Measurements from ENCODE around the gene IGDCC3. TPM values are rescaled to one million over a fixed set of nuclear protein-coding genes. Genes with fewer than 3 reads are reported as not detected.

Gene IGDCC3
- total and polyA plus RNA-seq, 3 donors from 2014 or later = 5.8 to 6.5 (median 6.5) TPM

DNA sequence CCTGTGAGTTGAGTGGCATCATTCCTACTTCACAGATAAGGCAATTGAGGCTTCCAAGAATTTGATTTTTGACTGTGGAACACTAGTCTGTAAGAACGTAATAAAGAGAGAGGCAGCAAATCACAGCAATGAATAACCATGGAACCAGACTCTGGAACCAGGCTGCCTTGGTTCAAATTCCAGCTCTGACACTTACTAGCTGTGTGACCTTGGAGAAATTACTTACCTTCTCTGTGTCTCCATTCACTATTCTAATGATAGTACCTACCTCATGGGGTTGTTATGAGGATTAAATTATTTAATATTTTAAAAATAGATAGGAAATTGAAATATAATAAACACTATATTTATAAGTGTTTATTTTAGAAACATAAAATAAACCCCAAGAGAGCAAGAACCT, 12.6 kb upstream of the IGDCC3 start:
- no peaks in the 10 kb centered on the region for H3K36me3 ChIP-seq (ENCODE audit: low read depth, missing control alignments)
- H3K4me3 ChIP-seq = no peak overlapping the region
- peaks cover 12% of the 10 kb centered on the region for H3K4me1 ChIP-seq
- no peaks in the 10 kb centered on the region for H3K9me3 ChIP-seq
- 94 to 95% methylated on average over 1 of the region's 1 CpG for WGBS, 2 donors
- intact Hi-C loops (cut with DNase I; ENCODE audit: low total_unique reads) = no loop called here
- TF ChIP-seq CTCF (IDR thresholded peaks at IDR 0.05) (no peak), POLR2A (IDR thresholded peaks at IDR 0.05) (no peak)
- no peak for DNase-seq
- H3K27me3 ChIP-seq = no peaks in the 10 kb centered on the region
- no peak overlapping the region for H3K27ac ChIP-seq

GRCh38 chr15:65389226-65389625, 11.4 kb upstream of the IGDCC3 start:
- Histone ChIP-seq H3K4me3 (no peak overlapping the region), H3K27me3 (no peaks in the 10 kb centered on the region), H3K36me3 (ENCODE audit: low read depth, missing control alignments) (no peaks in the 10 kb centered on the region), H3K9me3 (no peaks in the 10 kb centered on the region), H3K4me1 (peaks cover 21% of the 10 kb centered on the region), H3K27ac (no peak overlapping the region)
- intact Hi-C loops (cut with DNase I; ENCODE audit: low total_unique reads) = no loop called here
- TF ChIP-seq POLR2A (IDR thresholded peaks at IDR 0.05) (no peak), CTCF (IDR thresholded peaks at IDR 0.05) (no peak)
- 89 to 95% methylated on average over 6 to 10 of the region's 10 CpGs for WGBS, 2 donors
- DNase-seq = no peak

GRCh38 chr15:65388306-65389080, 10.7 kb upstream of the IGDCC3 start:
- H3K27me3 ChIP-seq = no peaks in the 10 kb centered on the region
- no peak overlapping the region for H3K27ac ChIP-seq
- DNase-seq = no peak
- H3K4me1 ChIP-seq = peaks cover 21% of the 10 kb centered on the region
- no peaks in the 10 kb centered on the region for H3K9me3 ChIP-seq
- TF ChIP-seq CTCF (IDR thresholded peaks at IDR 0.05) (no peak), POLR2A (IDR thresholded peaks at IDR 0.05) (no peak)
- WGBS, 2 donors = 92 to 97% methylated on average over 15 to 17 of the region's 17 CpGs
- no peak overlapping the region for H3K4me3 ChIP-seq
- intact Hi-C loops (cut with DNase I; ENCODE audit: low total_unique reads) = no loop called here
- no peaks in the 10 kb centered on the region for H3K36me3 ChIP-seq (ENCODE audit: low read depth, missing control alignments)

DNA sequence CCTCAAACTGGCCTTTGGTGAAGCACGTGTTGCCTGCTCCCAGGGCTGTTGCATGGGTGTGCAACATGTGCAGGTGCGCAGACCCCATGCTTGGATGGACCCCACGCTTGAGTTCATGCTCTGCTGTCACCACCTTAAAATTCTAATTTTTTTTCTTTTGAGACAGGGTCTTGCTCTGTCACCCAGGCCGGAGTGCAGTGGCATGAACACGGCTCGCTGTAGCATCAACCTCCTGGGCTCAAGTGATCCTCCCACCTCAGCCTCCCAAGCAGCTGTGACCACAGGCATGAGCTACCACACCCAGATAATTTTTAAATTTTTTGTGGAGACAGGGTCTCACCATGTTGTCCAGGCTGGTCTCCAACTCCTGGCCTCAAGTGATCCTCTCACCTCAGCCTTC, 9.1 kb upstream of the IGDCC3 start:
- H3K27ac ChIP-seq = no peak overlapping the region
- WGBS, 2 donors = 94 to 96% methylated on average over 6 of the region's 6 CpGs
- TF ChIP-seq CTCF (IDR thresholded peaks at IDR 0.05) = no peak
- TF ChIP-seq POLR2A (IDR thresholded peaks at IDR 0.05) = no peak

DNA sequence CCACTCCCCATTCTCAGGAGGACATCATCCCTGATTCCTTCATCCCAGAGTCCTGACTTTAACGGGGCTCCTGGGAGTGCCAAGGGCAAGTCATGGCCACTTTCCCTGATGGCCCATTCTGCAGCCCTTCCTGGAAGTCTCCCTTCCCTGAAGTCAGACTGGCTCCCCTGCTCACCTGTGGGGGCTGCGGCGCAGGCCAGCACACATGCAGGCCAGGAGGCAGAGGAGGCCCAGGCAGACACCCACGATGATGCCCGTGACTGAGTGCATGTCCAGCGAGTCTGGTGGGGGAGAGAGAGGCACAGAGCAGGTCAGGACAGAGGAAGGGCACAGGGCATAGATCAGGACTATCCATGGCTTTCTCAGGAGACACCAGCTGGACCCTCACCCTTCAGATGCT, 8.6 kb upstream of the IGDCC3 start:
- H3K36me3 ChIP-seq (ENCODE audit: low read depth, missing control alignments) = no peaks in the 10 kb centered on the region
- intact Hi-C loops (cut with DNase I; ENCODE audit: low total_unique reads) = no loop called here
- peaks cover 21% of the 10 kb centered on the region for H3K4me1 ChIP-seq
- no peak for DNase-seq
- no peak overlapping the region for H3K27ac ChIP-seq
- H3K4me3 ChIP-seq = no peak overlapping the region
- H3K9me3 ChIP-seq = no peaks in the 10 kb centered on the region
- no peaks in the 10 kb centered on the region for H3K27me3 ChIP-seq
- no peak for TF ChIP-seq CTCF (IDR thresholded peaks at IDR 0.05)
- no peak for TF ChIP-seq POLR2A (IDR thresholded peaks at IDR 0.05)
- WGBS, 2 donors = 50 to 73% methylated on average over 1 to 6 of the region's 6 CpGs

More for the DNA sequence above, 9.1 kb upstream of the IGDCC3 start:
- H3K4me1 ChIP-seq = peaks cover 21% of the 10 kb centered on the region
- H3K4me3 ChIP-seq = no peak overlapping the region
- no peaks in the 10 kb centered on the region for H3K36me3 ChIP-seq (ENCODE audit: low read depth, missing control alignments)
- intact Hi-C loops (cut with DNase I; ENCODE audit: low total_unique reads) = no loop called here
- no peaks in the 10 kb centered on the region for H3K27me3 ChIP-seq
- H3K9me3 ChIP-seq = no peaks in the 10 kb centered on the region
- DNase-seq = no peak

All from testis (tissue), 3 donors.